Natural killer cell (primary cell): ENCODE results near the gene CDC37L1. TPM values are rescaled to one million over a fixed set of nuclear protein-coding genes. Genes with fewer than 3 reads are reported as not detected.

Experiments
- ATAC-seq, 3 donors: fragments of 150-1000 bp in 2 of 3; fragments of 200-7000 bp in 1 of 3; cut with Tn5 transposase; 1 replicate in 1 of 3; 2 replicates in 2 of 3; pipeline ENCODE4 v1.10.0; 2021; ENCODE audit warnings: mild to moderate bottlenecking in 2 of 3, moderate library complexity in 2 of 3
- DNase-seq, 2 donors: peaks; one replicate each; pipeline versions ENCODE4 v3.0.0 to v3.0.0-alpha.2; 2013 to 2021; ENCODE audit warnings: mixed read lengths in 1 of 2
- H3K27ac ChIP-seq: one replicate; pipeline ENCODE4 v1.5.1; 2013; ENCODE audit warnings: mild to moderate bottlenecking, low read length
- H3K27me3 ChIP-seq: one replicate; pipeline ENCODE4 v1.6.1; 2013; ENCODE audit warnings: low read length; ENCODE audit not compliant: control insufficient read depth, insufficient read depth
- H3K36me3 ChIP-seq: one replicate; pipeline ENCODE4 v1.6.1; 2013; ENCODE audit warnings: low read length; ENCODE audit not compliant: control insufficient read depth, insufficient read depth
- H3K4me1 ChIP-seq: one replicate; pipeline ENCODE4 v1.6.1; 2013; ENCODE audit warnings: low read length; ENCODE audit not compliant: control insufficient read depth, insufficient read depth
- H3K4me3 ChIP-seq: one replicate; pipeline ENCODE4 v1.5.1; 2013; ENCODE audit warnings: low read length
- H3K9me3 ChIP-seq: one replicate; pipeline ENCODE4 v1.6.1; 2013; ENCODE audit warnings: low read length; ENCODE audit not compliant: control insufficient read depth, insufficient read depth
- H3K27ac Mint-ChIP-seq, 2 donors: one replicate each; pipeline ENCODE4 v1.8.0; 2022; ENCODE audit warnings: mild to moderate bottlenecking in 2 of 2, mixed read lengths in 2 of 2, moderate library complexity in 1 of 2
- H3K27me3 Mint-ChIP-seq, 2 donors: one replicate each; pipeline ENCODE4 v1.8.0; 2022; ENCODE audit warnings: low read depth in 2 of 2, mixed read lengths in 2 of 2
- H3K36me3 Mint-ChIP-seq: one replicate; pipeline ENCODE4 v1.8.0; 2022; ENCODE audit warnings: mixed read lengths
- H3K4me1 Mint-ChIP-seq, 2 donors: one replicate each; pipeline ENCODE4 v1.8.0; 2022; ENCODE audit warnings: mixed read lengths in 2 of 2
- H3K4me3 Mint-ChIP-seq: one replicate; pipeline ENCODE4 v1.8.0; 2022; ENCODE audit warnings: mild to moderate bottlenecking, moderate library complexity, mixed read lengths
- H3K9me3 Mint-ChIP-seq, 2 donors: one replicate each; pipeline ENCODE4 v1.8.0; 2022; ENCODE audit warnings: mixed read lengths in 2 of 2
- CTCF ChIP-seq: fragments of 200-600 bp; IDR thresholded peaks from one replicate; pipeline ENCODE4 v1.8.0; 2022; ENCODE audit warnings: antibody characterized with exemption
- WGBS: methylation state at CpG from one replicate; pipeline ENCODE4 v1.1.7; 2013; ENCODE audit warnings: missing lambda C conversion rate; ENCODE audit not compliant: insufficient coverage; 5-methylcytosine and 5-hydroxymethylcytosine counted together
- intact Hi-C: fragments of 100-400 bp; cut with micrococcal nuclease; formaldehyde crosslinking; loops from one replicate; pipeline ENCODE4 v1.14.2; 2022
- total RNA-seq, 4 donors: library from RNA; stranded (reverse); fragments of 120-200 nt in 1 of 4; gene quantifications; one replicate each; pipeline versions ENCODE4 v1.2.3 to v1.2.4, GENCODE V29; 2013 to 2022

The CDC37L1 gene
- total RNA-seq, 3 donors from 2014 or later (not counting 1 experiment from before 2014, with no cell fraction given) = 11.6 to 20.1 (median 13.0) TPM

GRCh38 chr9:4639420-4639819 lies 39.9 kb upstream of the CDC37L1 start:
- no peak overlapping the region for H3K4me3 ChIP-seq
- no peaks in the 10 kb centered on the region for H3K27me3 ChIP-seq
- no peak for DNase-seq
- 61% methylated on average over 2 of the region's 2 CpGs for WGBS
- H3K27me3 Mint-ChIP-seq = peaks cover 14 to 30% of the 10 kb centered on the region in 2 donors
- H3K4me3 Mint-ChIP-seq = no peak overlapping the region
- H3K9me3 ChIP-seq = no peaks in the 10 kb centered on the region
- intact Hi-C loops = no loop called here
- H3K27ac ChIP-seq = no peak overlapping the region
- no peak for ATAC-seq
- H3K36me3 Mint-ChIP-seq = no peaks in the 10 kb centered on the region
- peaks cover 0 to under 1% of the 10 kb centered on the region in 2 donors for H3K4me1 Mint-ChIP-seq
- TF ChIP-seq CTCF = no peak
- H3K9me3 Mint-ChIP-seq = no peaks in the 10 kb centered on the region
- no peaks in the 10 kb centered on the region for H3K36me3 ChIP-seq
- no peak overlapping the region for H3K27ac Mint-ChIP-seq
- H3K4me1 ChIP-seq = no peaks in the 10 kb centered on the region

GRCh38 chr9:4640027-4640426 lies 39.3 kb upstream of the CDC37L1 start:
- H3K36me3 ChIP-seq = no peaks in the 10 kb centered on the region
- H3K4me3 ChIP-seq = no peak overlapping the region
- Mint-ChIP-seq H3K9me3 (no peaks in the 10 kb centered on the region), H3K36me3 (no peaks in the 10 kb centered on the region), H3K27ac (no peak overlapping the region), H3K4me3 (no peak overlapping the region), H3K27me3 (peaks cover 14 to 24% of the 10 kb centered on the region in 2 donors), H3K4me1 (peaks cover 0 to 5% of the 10 kb centered on the region in 2 donors)
- H3K9me3 ChIP-seq = no peaks in the 10 kb centered on the region
- WGBS = 67% methylated on average over 1 of the region's 2 CpGs
- no peak overlapping the region for H3K27ac ChIP-seq
- intact Hi-C loops = no loop called here
- H3K4me1 ChIP-seq = no peaks in the 10 kb centered on the region
- no peak for TF ChIP-seq CTCF
- DNase-seq (peak in 1 of 2 donors; percentile 76), ATAC-seq (no peak)
- H3K27me3 ChIP-seq = no peaks in the 10 kb centered on the region

- WGBS = 100% methylated on average over 2 of the region's 2 CpGs
- H3K27ac ChIP-seq = no peak overlapping the region
- ATAC-seq (no peak), DNase-seq (no peak)
- no peak for TF ChIP-seq CTCF
- Mint-ChIP-seq H3K4me3 (no peak overlapping the region), H3K4me1 (peaks cover 0 to 5% of the 10 kb centered on the region in 2 donors), H3K9me3 (no peaks in the 10 kb centered on the region), H3K36me3 (no peaks in the 10 kb centered on the region), H3K27me3 (peaks cover 8 to 16% of the 10 kb centered on the region in 2 donors), H3K27ac (no peak overlapping the region)
- H3K9me3 ChIP-seq = no peaks in the 10 kb centered on the region
- no peaks in the 10 kb centered on the region for H3K27me3 ChIP-seq
- H3K36me3 ChIP-seq = no peaks in the 10 kb centered on the region
- no peak overlapping the region for H3K4me3 ChIP-seq
- H3K4me1 ChIP-seq = no peaks in the 10 kb centered on the region
- intact Hi-C loops = no loop called here
These were observed 37.0 kb upstream of the CDC37L1 start for GRCh38 chr9:4642351-4642750.

- Histone ChIP-seq H3K4me3 (no peak overlapping the region), H3K27me3 (peaks cover 3% of the 10 kb centered on the region), H3K36me3 (no peaks in the 10 kb centered on the region), H3K9me3 (no peaks in the 10 kb centered on the region), H3K4me1 (peaks cover 9% of the 10 kb centered on the region), H3K27ac (no peak overlapping the region)
- intact Hi-C loops = no loop called here
- no peak overlapping the region for H3K4me3 Mint-ChIP-seq
- TF ChIP-seq CTCF = no peak
- WGBS = 85% methylated on average over 6 of the region's 9 CpGs
- DNase-seq = peak in 1 of 2 donors; percentile 60
- ATAC-seq = peak; percentile 27 to 84 (median 75)
- H3K36me3 Mint-ChIP-seq = peaks cover 6% of the 10 kb centered on the region
- H3K27me3 Mint-ChIP-seq = peaks cover 5 to 16% of the 10 kb centered on the region in 2 donors
- H3K9me3 Mint-ChIP-seq = no peaks in the 10 kb centered on the region
- H3K27ac Mint-ChIP-seq = no peak overlapping the region
- H3K4me1 Mint-ChIP-seq = peaks cover 11% of the 10 kb centered on the region in 2 donors
These were observed 25.3 kb upstream of the CDC37L1 start for GRCh38 chr9:4654084-4654483.
